ENCODE results near the gene CHP1. TPM values are rescaled to one million over a fixed set of nuclear protein-coding genes. Genes with fewer than 3 reads are reported as not detected.
"Not testable (repeated sequence)": the region's sequence is repeated elsewhere in the genome, so short reads cannot be mapped to it uniquely, and the experiment has no call there.

The CHP1 gene
- total RNA-seq, 1 experiment from 2014 or later, result 135 TPM

DNA sequence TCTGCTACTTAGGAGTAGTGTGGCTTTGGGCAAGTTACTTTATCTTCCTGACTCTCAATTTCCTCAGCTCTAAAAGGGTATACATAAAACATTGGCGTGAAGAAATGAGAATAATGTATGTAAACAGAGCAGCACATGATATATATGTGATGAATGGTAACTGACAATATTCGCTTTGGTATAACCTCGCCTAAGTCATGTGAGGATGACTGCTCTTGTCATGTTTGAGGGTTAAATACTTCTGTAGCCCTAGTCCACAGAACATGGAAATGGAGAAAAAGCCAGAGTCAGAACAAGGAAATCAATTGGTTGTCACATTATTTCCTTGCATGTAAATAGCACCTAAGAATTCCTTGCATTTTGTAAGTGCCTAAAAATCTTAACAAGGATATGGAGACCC is 25.0 kb downstream of the CHP1 start:
- no peak for DNase-seq (ENCODE audit: low spot score)

DNA sequence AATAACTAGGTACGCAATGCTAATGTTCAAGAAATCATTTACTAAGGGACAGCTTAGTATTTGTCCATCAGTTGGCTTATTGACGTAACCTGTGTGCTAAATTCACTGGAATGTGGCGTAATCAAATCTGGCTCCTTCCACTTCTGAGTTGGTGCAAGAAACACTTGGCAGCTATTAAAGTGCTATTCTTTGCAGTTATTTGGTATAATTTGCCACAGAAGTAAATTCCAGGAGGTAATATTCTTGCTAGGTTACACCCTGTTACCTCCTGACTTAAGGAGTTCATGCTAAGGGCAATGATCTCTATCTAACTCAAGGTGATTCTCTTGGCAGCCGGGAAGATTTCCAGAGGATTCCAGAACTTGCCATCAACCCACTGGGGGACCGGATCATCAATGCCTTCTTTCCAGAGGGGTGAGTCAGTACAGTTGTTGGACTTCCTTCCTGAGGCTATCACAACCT is 25.5 kb downstream of the CHP1 start:
- peak; percentile 57 for DNase-seq (ENCODE audit: low spot score)

DNA sequence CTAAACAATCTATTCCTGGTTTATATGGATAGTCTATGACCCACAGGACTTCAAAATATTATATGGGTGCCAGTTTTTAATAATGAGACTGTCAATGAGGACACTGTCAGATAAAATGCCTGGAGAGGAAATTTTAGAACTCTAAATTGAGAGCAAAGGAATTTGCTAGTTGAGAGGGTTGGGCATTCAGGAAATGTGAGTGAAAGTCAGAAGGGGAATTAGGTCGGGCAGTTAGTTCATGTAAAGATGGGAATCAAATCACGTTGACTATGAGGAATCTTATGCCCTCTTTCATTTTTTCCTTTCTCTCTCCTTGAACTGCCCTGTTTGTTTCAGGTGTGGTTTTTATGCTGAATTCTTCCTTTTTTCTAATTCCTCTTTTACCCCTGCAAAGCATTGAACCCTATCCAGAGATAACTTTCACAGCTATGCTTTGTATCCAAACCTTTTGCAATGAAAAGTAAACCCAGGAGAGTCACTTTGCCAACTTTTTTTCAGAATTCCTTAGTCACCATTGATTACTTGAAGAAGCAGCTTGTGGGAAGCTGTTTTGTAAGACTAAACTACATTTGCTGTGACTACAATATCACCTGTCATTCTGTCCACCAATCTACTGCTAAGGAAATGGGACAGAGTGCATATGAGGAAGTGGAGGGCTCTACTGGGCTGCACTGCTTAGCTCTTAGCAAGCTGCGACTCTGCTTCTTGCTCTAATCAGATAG is 27.8 kb downstream of the CHP1 start:
- peak; percentile 79 for DNase-seq (ENCODE audit: low spot score)

DNA sequence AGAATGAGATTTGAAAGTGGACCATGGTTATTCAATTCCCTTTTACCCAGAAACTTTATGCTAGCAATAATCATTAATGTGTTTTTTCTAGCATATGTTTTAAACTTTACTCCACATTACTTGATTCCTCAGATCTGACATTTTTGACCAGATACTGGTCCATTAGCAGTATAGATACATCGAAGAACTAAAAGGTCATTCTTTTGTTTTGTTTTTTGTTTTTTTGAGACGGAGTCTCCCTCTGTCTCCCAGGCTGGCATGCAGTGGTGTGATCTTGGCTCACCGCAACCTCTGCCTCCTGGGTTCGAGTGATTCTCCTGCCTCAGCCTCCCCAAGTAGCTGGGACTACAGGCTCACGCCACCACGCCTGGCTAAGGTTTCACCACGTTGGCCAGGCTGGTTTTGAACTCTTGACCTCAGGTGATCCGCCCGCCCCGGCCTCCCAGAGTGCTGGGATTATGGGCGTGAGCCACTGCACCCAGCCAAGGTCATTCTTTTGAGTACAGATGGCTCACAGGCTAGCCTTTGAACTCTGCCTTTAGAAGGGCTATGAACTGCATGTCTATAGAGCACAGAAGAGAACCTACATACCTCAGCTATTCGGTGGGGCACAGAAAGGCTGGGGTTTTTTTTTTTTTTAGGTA is 28.6 kb downstream of the CHP1 start:
- DNase-seq (ENCODE audit: low spot score), result no peak

DNA sequence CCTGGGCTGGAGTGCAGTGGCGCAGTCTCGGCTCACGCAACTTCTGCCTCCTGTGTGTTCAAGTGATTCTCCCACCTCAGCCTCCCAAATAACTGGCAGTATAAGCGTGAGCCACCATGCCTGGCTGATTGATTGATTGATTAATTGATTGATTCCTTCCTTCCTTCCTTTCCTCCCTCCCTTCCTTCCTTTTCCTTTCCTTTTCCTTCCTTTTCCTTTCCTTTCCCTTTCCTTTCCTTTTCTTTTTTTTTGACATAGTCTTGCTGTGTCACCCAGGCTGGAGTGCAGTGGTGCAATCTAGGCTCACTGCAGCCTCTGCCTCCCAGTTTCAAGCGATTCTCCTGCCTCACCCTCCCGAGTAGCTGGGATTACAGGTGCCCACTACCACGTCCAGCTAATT is 29.9 kb downstream of the CHP1 start:
- not testable (repeated sequence) for DNase-seq (ENCODE audit: low spot score)

DNA sequence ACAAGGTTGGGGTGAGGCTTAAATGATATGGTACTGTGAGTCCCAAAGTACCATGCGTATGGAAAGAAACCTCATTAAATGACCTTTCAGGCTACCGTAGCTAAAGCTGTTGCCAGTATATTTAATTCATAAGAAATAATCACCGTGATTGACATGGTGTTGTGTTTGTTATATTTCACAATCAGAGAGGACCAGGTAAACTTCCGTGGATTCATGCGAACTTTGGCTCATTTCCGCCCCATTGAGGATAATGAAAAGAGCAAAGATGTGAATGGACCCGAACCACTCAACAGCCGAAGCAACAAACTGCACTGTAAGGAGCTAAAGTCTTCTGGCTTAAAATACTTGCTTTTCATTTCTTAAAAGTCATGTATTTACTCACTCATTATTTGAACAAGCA is 31.5 kb downstream of the CHP1 start:
- no peak for DNase-seq (ENCODE audit: low spot score)

DNA sequence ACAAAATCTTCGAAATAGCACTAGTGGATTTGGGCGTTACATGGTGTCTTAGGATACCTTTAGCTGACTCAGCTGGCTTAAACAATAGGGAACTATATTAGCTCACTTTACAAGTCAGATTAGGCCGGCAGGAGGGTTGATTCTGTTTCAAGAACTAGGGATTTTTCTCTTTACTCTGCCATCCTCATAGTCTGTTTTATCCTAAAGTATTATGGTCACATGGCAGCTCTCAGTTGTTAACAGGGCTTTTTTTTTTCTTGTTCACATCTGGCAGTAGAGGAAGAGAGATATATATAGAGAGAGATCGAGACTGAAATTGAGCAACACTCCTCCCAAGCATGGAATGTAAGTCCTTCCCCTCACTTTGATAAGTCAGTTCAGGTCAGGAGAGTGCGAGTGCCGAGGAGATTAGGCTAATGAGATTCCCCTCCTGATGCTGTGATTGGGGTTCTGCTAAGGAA is 32.9 kb downstream of the CHP1 start:
- DNase-seq (ENCODE audit: low spot score), result no peak

DNA sequence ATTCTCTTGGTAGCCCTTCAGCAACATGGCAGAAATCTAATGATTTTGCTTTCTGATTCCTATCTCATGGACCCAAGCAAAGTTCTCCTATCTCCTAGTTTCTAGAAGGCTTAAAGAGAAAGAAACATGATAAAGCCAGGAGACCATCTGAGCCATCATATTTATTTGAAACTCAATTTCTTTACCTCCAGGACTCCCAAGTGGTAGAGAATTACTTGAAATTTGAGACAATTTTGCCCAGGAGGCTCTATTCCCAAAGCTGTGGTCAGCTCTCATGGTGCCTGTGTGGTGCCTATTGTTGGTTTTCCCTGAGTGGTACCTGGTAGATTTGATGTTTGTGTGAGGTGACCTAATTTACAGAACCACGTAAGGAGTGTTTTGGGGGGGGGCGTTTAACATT is 38.8 kb downstream of the CHP1 start:
- no peak for DNase-seq (ENCODE audit: low spot score)

DNA sequence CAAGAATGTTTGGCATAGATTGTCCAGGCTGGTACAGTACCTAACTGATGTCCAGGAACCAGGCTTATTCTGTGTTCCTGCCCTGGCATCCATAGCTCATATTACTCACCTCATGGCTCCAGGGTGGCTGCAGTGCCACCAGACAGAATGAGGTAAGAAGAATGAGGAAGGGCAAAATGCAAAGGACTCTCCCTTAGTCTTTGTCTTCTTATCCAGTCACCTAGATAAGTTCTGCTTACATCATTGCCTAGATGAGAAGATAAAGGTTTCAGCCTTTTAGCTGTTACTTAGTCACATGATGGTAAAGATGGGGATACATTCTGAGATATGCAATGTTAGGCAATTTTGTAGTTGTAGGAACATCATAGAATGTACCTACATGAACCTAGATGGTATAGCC is 45.8 kb downstream of the CHP1 start:
- peak; percentile 36 for DNase-seq (ENCODE audit: low spot score)

DNA sequence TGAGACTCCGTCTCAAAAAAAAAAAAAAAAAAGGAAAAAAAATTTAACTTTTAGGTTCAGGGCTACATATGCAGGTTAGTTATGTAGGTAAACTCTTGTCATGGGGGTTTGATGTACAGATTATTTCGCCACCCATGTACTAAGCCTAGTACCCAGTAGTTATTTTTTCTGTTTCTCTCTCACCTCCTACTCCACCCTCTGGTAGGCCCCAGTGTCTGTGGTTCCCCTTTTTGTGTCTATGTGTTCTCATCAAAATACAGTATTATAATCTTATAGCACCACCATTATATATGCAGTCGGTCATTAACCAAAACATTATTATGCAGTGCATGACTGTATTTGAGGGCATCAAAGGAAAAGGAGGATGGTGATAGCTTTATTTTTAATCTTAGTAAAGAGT is 47.3 kb downstream of the CHP1 start:
- DNase-seq (ENCODE audit: low spot score), result no peak

DNA sequence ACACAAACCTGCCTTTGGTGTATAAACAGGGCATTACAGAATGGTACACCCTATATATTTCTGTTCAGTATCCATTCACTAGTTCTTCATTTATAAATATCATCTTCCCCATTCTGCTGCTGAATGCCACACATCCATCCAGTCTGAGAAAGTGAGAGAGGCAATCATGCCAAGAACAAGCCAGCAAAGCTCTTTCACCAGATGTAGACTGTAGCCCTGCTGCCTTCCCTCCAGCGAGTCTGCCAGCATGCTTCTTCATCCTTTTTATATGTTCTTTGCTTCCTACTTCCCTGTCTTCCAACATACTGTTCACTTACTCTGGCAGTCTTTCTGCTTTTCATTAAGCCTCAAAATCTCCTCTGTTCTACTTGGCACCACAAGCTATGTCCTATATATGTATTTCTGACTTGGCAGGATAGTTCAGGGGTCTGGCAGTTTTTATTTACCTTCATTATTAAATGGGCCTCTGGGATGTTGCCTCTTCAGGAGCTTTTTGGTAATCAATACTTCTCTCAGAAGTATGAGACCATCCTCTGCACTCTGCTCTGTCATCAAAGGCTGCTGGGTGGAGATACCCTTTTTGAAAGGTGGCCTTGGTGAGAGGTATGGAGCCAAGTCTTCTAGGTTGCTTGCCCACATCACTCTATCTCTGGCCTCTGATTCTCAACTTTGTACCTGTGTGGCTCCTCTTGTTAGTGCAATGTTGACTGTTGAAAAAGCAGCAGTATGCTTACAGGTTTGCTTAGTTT is 48.6 kb downstream of the CHP1 start:
- DNase-seq (ENCODE audit: low spot score), result no peak

DNA sequence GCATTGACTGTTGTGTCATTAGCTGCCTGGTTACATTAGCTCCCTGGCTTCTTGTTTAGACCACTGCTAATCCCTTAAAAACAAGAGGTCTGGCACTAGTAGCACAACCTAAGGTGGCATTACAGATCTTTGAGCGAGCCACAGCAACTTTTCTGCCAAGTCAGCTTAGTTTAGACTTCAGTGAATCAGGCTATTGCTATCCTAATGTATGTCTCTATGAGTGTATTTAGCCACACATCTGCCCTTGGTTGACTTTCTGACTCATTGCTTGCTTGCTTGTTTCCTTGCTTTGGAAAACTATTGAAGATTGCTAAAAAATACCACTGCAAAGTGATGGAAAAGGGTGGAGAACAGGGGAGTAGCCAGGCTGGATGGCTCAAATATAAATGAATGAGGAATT is 50.2 kb downstream of the CHP1 start:
- DNase-seq (ENCODE audit: low spot score), result peak; percentile 70

DNA sequence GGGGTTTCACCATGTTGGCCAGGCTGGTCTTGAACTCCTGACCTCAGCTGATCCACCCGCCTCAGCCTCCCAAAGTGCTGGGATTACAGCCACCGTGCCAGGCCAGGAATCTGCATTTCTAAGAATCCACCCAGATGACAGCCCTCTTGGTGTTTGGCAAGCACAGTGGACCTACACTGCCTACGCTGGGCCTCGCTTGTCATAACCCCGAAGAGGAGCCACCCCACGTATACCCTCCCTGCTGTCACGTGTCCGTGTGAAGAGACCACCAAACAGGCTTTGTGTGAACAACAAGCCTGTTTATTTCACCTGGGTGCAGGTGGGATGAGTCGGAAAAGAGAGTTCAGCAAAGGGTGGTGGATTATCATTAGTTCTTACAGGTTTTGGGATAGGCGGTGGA is 51.4 kb downstream of the CHP1 start:
- DNase-seq (ENCODE audit: low spot score), result not testable (repeated sequence)

DNA sequence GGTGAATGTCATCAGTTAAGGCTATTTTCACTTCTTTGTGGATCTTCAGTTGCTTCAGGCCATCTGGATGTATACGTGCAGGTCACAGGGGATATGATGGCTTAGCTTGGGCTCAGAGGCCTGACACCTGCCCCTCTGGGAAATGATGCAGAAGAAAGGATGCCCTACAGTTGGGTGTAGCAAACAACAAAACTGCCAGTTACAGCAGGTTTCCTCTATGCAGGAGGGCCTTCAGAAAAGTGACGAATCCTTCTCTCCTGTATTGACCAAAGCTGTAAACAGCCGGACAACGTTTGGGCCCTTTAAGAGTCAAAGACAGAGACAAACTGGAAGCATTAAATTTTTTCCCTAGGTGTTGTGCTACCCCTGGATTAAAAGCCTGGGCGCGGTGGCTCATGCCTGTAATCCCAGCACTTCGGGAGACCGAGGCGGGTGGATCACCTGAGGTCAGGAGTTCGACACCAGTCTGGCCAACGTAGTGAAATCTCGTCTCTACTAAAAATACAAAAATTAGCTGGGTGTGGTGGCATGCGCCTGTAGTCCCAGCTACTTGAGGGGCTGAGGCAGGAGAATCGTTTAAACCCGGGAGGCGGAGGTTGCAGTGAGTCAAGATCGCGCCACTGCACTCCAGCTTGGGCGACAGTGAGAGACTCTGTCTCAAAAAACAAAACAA is 52.0 kb downstream of the CHP1 start:
- peak; percentile 55 for DNase-seq (ENCODE audit: low spot score)

DNA sequence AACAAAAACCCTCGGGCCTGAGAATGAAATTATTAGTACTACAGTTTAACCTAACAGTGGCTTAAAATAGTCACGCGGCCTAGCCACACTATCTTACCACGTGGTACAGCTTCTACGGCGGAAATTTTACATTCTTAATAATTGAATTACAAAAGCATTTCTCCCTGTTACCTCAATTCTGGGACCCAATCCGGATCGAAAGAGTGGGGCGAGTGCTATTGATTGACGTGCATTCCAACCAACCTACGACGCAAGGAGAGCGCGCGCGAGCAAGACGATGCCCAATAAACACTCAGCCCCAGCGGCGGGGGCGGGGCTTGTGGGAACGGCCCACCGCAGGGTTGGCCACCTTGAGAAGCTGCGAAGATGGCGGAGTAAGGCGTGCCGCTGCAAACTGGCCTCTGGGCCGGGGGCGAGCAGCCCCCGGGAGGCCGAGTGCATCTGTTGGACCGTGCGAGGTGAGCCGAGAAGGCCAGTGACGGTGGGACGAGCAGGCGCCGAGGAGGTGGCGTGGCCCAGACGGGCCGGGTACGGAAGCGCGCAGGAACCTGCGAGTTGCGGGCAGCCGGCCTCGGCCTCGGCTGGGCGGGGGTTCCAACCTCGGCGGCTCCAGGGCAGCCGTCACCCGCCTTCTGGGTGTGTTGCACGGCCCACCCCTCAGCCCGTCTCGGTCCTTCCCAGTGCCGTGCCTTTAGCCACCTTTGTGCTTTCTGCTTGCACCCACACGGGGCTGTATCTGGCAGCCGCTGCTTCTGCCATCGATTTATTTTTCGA is 52.8 kb downstream of the CHP1 start:
- peak; percentile 100 for DNase-seq (ENCODE audit: low spot score)

DNA sequence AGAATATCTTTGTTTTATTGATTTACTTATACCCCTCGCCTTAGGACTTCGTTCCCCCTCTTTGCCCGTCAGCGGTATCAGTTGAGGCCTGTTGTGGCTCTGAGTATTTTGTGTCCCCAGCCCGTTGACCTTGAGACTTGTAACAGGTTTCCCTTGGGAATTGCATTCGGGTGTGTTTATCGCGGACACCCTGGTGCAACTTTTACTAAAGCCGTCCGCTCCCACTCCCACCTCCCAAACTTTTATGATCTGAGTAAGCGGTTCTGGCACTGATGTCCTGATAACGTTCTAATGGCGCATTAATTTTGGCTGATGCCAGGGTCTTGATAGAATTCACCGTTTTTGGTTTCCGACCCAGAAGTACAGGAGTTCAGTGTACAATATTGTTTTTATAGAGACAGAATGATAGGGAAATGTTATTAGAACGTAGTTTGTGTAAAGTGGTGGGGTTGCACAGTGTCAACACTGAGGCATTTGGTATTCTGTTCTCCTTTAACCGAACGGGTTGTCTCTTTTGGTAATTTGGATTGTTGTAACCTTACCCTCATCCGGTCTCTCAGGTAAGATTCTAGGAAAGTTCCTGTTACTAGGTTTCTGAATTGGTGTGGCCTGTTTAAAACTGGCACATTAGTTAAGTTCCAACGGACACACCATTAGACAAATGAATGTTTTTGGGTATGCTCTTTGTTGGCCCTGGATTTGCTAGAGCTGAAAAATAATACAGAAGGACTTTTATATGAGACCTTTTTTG is 53.5 kb downstream of the CHP1 start:
- DNase-seq (ENCODE audit: low spot score), result peak; percentile 45

DNA sequence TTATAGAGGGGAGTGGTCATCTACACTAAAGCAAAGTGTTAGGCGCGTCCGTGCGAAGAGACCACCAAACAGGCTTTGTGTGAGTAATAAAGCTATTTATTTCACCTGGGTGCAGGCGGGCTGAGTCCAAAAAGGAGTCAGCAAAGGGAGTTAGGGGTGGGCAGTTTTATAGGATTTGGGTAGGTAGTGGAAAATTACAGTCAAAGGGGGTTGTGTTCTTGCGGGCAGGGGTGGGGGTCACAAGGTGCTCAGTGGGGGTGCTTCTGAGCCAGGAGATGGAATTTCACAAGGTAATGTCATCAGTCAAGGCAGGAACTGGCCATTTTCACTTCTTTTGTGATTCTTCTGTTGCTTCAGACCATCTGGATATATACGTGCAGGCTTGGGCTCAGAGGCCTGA is 54.2 kb downstream of the CHP1 start:
- DNase-seq (ENCODE audit: low spot score), result no peak

DNA sequence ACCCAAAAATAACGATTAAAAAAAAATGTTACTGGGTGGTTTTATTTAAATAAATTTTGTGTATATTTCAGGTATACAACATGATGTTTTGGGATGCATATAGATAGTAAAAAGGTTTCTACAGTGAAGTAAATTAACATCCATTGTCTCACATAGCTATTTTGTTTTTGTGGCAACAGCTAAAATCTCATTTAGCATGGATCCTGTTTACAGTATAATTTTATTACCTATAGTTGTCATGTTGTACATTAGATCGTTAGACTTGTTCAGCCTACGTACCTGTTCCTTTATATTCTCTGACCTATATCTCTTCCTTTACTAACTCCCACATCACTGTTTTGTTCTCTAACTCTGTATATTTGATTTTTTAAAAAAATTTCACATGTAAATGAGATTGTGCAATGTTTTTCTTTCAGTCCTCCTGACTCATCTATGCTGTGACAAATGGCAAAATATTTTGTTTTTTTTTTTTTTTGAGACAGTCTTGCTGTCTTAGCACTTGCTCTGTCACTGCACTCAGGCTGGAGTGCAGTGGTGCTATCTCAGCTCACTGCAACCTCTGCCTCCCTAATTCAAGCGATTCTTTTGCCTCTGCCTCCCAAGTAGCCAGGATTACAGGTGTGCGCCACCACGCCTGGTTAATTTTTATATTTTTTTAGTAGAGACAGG is 55.7 kb downstream of the CHP1 start:
- no peak for DNase-seq (ENCODE audit: low spot score)

DNA sequence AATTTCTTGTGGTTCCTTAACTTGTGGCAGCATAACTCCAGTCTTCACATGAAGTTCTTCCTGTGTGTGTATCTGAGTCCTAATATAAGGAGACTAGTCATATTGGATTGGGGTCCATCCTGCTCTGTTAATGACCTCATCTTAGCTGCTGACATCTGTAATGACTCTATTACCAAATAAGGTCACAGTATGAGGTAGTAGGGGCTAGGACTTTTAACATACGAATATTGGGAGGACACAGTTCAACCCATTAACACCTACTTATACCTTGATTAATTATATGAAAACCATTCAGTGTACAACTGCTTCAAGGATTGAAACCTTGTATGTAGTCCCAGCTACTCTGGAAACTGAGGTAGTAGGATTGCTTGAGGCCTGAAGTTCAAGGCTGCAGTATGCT is 57.4 kb downstream of the CHP1 start:
- no peak for DNase-seq (ENCODE audit: low spot score)

DNA sequence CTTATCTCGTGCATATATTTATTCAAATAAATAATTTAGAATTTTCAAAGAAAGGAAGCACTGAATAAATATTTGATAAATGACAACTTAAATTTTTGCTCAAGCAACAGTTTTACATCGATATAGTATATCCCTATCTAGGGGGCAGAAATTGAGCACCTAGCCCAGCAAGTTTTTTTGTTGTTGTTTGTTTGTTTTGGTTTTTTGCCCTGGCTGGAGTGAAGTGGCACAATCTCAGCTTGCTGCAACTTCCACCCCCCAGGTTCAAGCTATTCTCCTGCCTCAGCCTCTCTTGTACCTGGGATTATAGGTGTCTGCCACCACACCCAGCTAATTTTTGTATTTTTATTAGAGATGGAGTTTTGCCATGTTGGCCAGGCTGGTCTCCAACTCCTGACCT is 58.9 kb downstream of the CHP1 start:
- no peak for DNase-seq (ENCODE audit: low spot score)

Data from HT-29 (cell line).